ENCODE data around the gene RAVER1. TPM values are rescaled to one million over a fixed set of nuclear protein-coding genes. Genes with fewer than 3 reads are reported as not detected.

The RAVER1 gene
- total and polyA plus RNA-seq, 9 of the 15 experiments (the other 6 are each of a cell fraction or from before 2014, with no cell fraction given): 0.06 to 113 (median 7.0) TPM

GRCh38 chr19:10290876-10291553, 42.3 kb downstream of the RAVER1 start (continued):
- TF ChIP-seq, protein P1, sequence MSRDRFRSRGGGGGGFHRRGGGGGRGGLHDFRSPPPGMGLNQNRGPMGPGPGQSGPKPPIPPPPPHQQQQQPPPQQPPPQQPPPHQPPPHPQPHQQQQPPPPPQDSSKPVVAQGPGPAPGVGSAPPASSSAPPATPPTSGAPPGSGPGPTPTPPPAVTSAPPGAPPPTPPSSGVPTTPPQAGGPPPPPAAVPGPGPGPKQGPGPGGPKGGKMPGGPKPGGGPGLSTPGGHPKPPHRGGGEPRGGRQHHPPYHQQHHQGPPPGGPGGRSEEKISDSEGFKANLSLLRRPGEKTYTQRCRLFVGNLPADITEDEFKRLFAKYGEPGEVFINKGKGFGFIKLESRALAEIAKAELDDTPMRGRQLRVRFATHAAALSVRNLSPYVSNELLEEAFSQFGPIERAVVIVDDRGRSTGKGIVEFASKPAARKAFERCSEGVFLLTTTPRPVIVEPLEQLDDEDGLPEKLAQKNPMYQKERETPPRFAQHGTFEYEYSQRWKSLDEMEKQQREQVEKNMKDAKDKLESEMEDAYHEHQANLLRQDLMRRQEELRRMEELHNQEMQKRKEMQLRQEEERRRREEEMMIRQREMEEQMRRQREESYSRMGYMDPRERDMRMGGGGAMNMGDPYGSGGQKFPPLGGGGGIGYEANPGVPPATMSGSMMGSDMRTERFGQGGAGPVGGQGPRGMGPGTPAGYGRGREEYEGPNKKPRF (IDR thresholded peaks at IDR 0.05; ENCODE audit: low read depth, low read length): no peak
- TF ChIP-seq POLR2AphosphoS5 (IDR thresholded peaks at IDR 0.05; ENCODE audit: control insufficient read depth, insufficient read depth, low read depth, low read length): peak; percentile 68; the same call in 1 of the 2 replicates
- TF ChIP-seq, protein P2, sequence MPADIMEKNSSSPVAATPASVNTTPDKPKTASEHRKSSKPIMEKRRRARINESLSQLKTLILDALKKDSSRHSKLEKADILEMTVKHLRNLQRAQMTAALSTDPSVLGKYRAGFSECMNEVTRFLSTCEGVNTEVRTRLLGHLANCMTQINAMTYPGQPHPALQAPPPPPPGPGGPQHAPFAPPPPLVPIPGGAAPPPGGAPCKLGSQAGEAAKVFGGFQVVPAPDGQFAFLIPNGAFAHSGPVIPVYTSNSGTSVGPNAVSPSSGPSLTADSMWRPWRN (IDR thresholded peaks at IDR 0.05; ENCODE audit: low read depth): no peak
- no peak for TF ChIP-seq NCOA1 (IDR thresholded peaks at IDR 0.05; ENCODE audit: low read depth)
- TF ChIP-seq DACH1 (IDR thresholded peaks at IDR 0.05; ENCODE audit: partially characterized antibody): no peak
- TF ChIP-seq MYC (IDR thresholded peaks at IDR 0.05; ENCODE audit: low read depth, low read length): peak; percentile 25; the same call in 1 of the 2 replicates
- no peak for TF ChIP-seq MYC (CRISPR knock-in tag; IDR thresholded peaks at IDR 0.05; ENCODE audit: borderline replicate concordance, low read depth)
- TF ChIP-seq ELF4 (CRISPR knock-in tag; IDR thresholded peaks at IDR 0.05): no peak
- peak; percentile 30; the same call in 1 of the 2 replicates for TF ChIP-seq MBD2 (IDR thresholded peaks at IDR 0.05; ENCODE audit: borderline replicate concordance, low read depth)
- TF ChIP-seq GATAD2A (IDR thresholded peaks at IDR 0.05): peak; percentile 66; the same call in 1 of the 2 replicates
- no peak for TF ChIP-seq THAP7 (CRISPR knock-in tag; IDR thresholded peaks at IDR 0.05)
- peak; percentile 43 for TF ChIP-seq ZNF12 (CRISPR knock-in tag; IDR thresholded peaks at IDR 0.05)
- TF ChIP-seq MLX (CRISPR knock-in tag; conservative IDR thresholded peaks at IDR 0.05): no peak
- TF ChIP-seq, protein P3, sequence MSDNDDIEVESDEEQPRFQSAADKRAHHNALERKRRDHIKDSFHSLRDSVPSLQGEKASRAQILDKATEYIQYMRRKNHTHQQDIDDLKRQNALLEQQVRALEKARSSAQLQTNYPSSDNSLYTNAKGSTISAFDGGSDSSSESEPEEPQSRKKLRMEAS (CRISPR knock-in tag; IDR thresholded peaks at IDR 0.05): peak; percentile 61; the same call in 1 of the 2 replicates
- TF ChIP-seq MEIS2 (IDR thresholded peaks at IDR 0.05; ENCODE audit: partially characterized antibody): no peak
- TF ChIP-seq CHAMP1 (IDR thresholded peaks at IDR 0.05): no peak
- peak; percentile 54 for TF ChIP-seq GABPB1 (CRISPR knock-in tag; IDR thresholded peaks at IDR 0.05)
- no peak for TF ChIP-seq MBD1 (CRISPR knock-in tag; IDR thresholded peaks at IDR 0.05)
- TF ChIP-seq NBN (IDR thresholded peaks at IDR 0.05; ENCODE audit: low read depth): no peak

All from K562 (cell line).